Nephron (organoid): ENCODE results near the gene SLC9A1.
A peak's percentile ranks its signal among the peaks of the same experiment; 100 is the strongest.

Experiments used
- H3K27ac Mint-ChIP-seq, 3 experiments: 2 replicates each; pipeline ENCODE4 v1.8.0; 2020; ENCODE audit warnings: mixed read lengths in 3 of 3, mild to moderate bottlenecking in 2 of 3, moderate library complexity in 1 of 3
- H3K27me3 Mint-ChIP-seq: 2 replicates; pipeline ENCODE4 v1.8.0; 2021; ENCODE audit warnings: low read depth, mild to moderate bottlenecking, moderate library complexity, mixed read lengths
- H3K36me3 Mint-ChIP-seq: 2 replicates; pipeline ENCODE4 v1.8.0; 2020; ENCODE audit warnings: low read depth, mixed read lengths
- H3K4me1 Mint-ChIP-seq: 2 replicates; pipeline ENCODE4 v1.8.0; 2020; ENCODE audit warnings: mixed read lengths
- H3K4me3 Mint-ChIP-seq, 3 experiments: 2 replicates each; pipeline ENCODE4 v1.8.0; 2020; ENCODE audit warnings: mild to moderate bottlenecking in 3 of 3, mixed read lengths in 3 of 3, moderate library complexity in 2 of 3
- H3K9me3 Mint-ChIP-seq: 2 replicates; pipeline ENCODE4 v1.8.0; 2020; ENCODE audit warnings: mixed read lengths
- CTCF ChIP-seq, 3 experiments: fragments of 200-600 bp; sonication (generic); IDR thresholded peaks; one replicate each; pipeline ENCODE4 v1.5.0; 2021; ENCODE audit warnings: antibody characterized with exemption in 3 of 3; ENCODE audit not compliant: unreplicated experiment in 3 of 3

SLC9A1 gene

GRCh38 chr1:27166351-27166802 is 11.5 kb upstream of the SLC9A1 start:
- Mint-ChIP-seq H3K4me1 (no peaks in the 10 kb centered on the region), H3K36me3 (no peaks in the 10 kb centered on the region), H3K4me3 (no peak overlapping the region), H3K27me3 (no peaks in the 10 kb centered on the region), H3K9me3 (no peaks in the 10 kb centered on the region), H3K27ac (no peak overlapping the region)
- no peak for TF ChIP-seq CTCF (IDR thresholded peaks at IDR 0.05; ENCODE audit: unreplicated experiment in 3 of 3)

GRCh38 chr1:27163093-27163492 is 8.2 kb upstream of the SLC9A1 start:
- Mint-ChIP-seq H3K4me1 (no peaks in the 10 kb centered on the region), H3K36me3 (no peaks in the 10 kb centered on the region), H3K27ac (no peak overlapping the region), H3K27me3 (peaks cover 5% of the 10 kb centered on the region), H3K9me3 (no peaks in the 10 kb centered on the region), H3K4me3 (no peak overlapping the region)
- TF ChIP-seq CTCF (IDR thresholded peaks at IDR 0.05; ENCODE audit: unreplicated experiment in 3 of 3), result no peak

DNA sequence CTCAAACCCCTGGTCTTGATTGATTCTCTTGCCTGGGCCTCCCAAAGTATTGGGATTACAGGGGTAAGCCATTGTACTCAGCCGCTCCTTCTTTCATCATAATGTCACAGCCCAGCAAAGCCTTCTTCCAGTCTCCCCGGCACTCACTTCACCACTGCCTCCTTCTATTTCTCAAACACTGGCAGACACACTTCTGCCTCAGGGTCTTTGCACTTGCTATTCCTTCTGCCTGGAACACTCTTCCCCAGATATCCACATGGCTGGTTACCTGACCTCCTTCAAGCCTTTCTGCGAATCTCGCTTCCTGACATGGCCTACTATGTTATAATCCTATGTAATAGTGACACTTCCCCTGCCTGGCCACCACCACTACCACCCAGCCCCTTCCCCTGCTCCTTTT is 7.2 kb upstream of the SLC9A1 start:
- no peaks in the 10 kb centered on the region for H3K36me3 Mint-ChIP-seq
- no peak overlapping the region for H3K4me3 Mint-ChIP-seq
- no peaks in the 10 kb centered on the region for H3K4me1 Mint-ChIP-seq
- no peak overlapping the region for H3K27ac Mint-ChIP-seq
- H3K27me3 Mint-ChIP-seq, result peaks cover 5% of the 10 kb centered on the region
- no peak for TF ChIP-seq CTCF (IDR thresholded peaks at IDR 0.05; ENCODE audit: unreplicated experiment in 3 of 3)
- no peaks in the 10 kb centered on the region for H3K9me3 Mint-ChIP-seq

- Mint-ChIP-seq H3K27me3 (peaks cover 5% of the 10 kb centered on the region), H3K9me3 (no peaks in the 10 kb centered on the region), H3K4me1 (no peaks in the 10 kb centered on the region), H3K4me3 (no peak overlapping the region), H3K27ac (no peak overlapping the region), H3K36me3 (no peaks in the 10 kb centered on the region)
- TF ChIP-seq CTCF (IDR thresholded peaks at IDR 0.05; ENCODE audit: unreplicated experiment in 3 of 3), result no peak
Observed at GRCh38 chr1:27161594-27161993, 6.7 kb upstream of the SLC9A1 start.

DNA sequence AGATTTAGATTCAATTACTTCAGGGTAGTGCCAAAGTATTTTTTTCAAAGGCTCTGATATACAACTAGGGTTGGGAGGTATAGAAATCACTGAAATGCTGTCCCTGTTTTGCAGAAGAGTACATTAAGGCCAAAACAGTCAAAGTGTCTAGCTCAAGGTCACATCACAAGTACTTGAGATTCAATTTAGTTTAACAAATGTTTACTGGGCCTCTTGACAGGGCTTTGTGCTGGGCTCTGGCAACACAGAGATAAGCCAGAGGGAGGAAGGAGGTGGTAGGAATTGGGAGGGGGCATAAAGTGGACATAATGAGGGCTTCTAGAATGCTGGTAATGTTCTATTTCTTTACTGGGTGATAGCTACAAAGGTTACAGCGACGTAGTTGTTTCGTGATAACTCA is 2.3 kb upstream of the SLC9A1 start:
- TF ChIP-seq CTCF (IDR thresholded peaks at IDR 0.05; ENCODE audit: unreplicated experiment in 3 of 3), result no peak
- peaks cover 31% of the 10 kb centered on the region for H3K4me1 Mint-ChIP-seq
- peaks cover 5% of the 10 kb centered on the region for H3K27me3 Mint-ChIP-seq
- H3K36me3 Mint-ChIP-seq, result no peaks in the 10 kb centered on the region
- no peak overlapping the region for H3K27ac Mint-ChIP-seq
- no peaks in the 10 kb centered on the region for H3K9me3 Mint-ChIP-seq
- H3K4me3 Mint-ChIP-seq, result no peak overlapping the region

GRCh38 chr1:27154469-27154990 is 395 bp downstream of the SLC9A1 start:
- peaks cover 5% of the 10 kb centered on the region for H3K27me3 Mint-ChIP-seq
- H3K36me3 Mint-ChIP-seq, result no peaks in the 10 kb centered on the region
- no peaks in the 10 kb centered on the region for H3K9me3 Mint-ChIP-seq
- peaks cover 46% of the 10 kb centered on the region for H3K4me1 Mint-ChIP-seq
- TF ChIP-seq CTCF (IDR thresholded peaks at IDR 0.05; ENCODE audit: unreplicated experiment in 3 of 3), result no peak
- peak overlapping the region; percentile 72 to 97 (median 86) for H3K27ac Mint-ChIP-seq
- peak overlapping the region; percentile 91 to 97 (median 92) for H3K4me3 Mint-ChIP-seq
